Occipital lobe (tissue), 2 donors: ENCODE data around the gene SLC30A4. TPM values are rescaled to one million over a fixed set of nuclear protein-coding genes. Genes with fewer than 3 reads are reported as not detected.
"Not testable (repeated sequence)": the region's sequence is repeated elsewhere in the genome, so short reads cannot be mapped to it uniquely, and the experiment has no call there.

Experiments used
- DNase-seq: peaks from one replicate; lab custom pipeline; 2025; lab: John Stamatoyannopoulos, UW
- total RNA-seq: library from RNA; depleted of rRNA; stranded (reverse); fragments of >200 nt; gene quantifications from one replicate; pipeline ENCODE4 v1.2.3, GENCODE V29; 2014

The SLC30A4 gene
- total RNA-seq, 1 donor from 2014 or later, result 27.0 TPM

DNA sequence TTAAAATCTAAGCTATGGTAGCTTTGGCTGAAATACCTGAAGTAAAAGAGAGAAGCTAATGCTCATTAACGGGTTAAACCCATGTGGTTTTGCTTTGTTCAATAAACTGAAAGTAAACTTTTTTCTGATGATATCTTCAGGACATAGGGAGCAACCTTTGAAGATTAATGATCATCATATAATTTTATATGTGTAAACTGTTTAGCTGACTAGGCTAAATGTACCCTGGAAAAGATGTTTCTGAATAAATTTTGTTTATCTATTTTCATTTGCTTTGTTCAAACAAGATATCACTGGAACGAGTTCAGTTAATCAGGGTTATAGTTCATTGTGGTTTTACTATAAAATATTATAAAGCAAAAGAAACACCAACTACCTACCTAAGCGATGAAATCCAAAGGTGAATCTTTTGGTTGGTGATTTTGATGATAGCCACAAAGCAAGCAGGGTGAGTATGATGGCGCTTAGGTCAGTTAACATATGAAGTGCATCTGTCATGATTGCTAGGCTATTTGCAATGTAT is 11.7 kb downstream of the SLC30A4 start:
- DNase-seq, result no peak

DNA sequence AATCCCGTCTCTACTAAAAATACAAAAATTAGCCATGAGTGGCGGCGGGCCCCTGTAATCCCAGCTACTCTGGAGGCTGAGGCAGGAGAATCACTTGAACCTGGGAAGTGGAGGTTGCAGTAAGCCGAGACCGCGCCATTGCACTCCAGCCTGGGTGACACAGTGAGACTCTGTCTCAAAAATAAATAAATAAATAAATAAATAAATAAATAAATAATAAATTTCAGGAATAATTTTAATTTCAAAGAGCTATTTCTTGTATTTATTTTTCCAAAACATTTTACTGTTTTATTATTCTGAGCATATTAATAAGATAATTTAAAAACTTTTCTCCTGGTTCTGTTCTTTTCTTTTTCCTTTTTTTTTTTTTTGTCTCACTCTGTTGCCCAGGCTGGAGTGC is 15.4 kb downstream of the SLC30A4 start:
- not testable (repeated sequence) for DNase-seq

DNA sequence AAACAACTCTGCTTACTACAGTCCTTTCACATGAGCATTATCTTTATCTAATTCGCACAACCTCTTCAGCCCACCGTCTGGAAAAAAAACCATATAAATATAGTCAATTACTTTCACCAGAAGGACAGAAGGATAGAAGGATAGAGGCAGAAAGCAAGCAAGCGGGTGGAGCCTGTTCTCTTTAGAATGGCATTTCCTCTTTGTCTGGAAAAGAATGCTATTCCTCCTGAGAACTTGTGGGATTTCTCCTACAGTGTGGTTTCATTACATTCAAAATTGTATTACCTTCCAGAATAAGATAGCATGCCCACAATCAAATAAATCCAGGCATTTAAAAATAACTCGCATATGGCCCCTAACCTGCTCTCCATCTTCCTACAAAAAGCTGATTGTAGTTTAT is 23.1 kb downstream of the SLC30A4 start:
- DNase-seq, result no peak

DNA sequence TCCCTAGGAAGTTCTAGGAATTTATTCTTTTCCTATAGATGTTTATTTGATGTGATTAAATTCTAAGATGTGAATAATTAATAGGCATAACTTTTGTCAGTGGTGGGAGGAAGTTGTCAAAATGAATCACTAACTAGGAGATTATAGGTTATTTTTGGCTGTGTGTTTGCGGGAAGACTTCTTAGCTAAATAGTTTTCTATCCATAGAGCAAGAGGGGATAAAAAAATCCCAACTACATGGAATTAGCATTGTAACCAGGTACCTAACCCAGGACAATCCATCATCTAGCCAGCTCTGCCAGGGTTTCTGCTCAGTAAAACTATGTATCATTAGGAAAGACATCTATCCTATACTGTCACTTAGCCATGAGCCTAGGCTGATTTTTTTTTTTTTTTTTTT is 23.9 kb downstream of the SLC30A4 start:
- no peak for DNase-seq

DNA sequence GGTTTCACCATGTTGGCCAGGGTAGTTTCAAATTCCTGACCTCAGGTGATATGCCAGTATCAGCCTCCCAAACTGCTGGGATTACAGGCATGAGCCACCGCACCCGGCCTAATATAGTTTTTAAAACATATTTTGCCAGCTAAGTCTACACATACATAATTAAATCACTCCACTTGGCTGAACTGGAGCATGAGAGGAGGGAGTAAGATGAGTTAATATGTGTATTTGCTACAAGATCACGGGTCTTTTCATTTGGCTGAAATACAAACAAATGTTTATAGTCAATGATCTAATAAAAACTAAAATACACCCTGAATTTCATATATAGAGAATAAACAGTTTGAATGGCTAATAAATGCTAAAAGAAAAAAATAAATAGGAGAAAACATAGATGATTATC is 25.3 kb downstream of the SLC30A4 start:
- DNase-seq, result no peak

DNA sequence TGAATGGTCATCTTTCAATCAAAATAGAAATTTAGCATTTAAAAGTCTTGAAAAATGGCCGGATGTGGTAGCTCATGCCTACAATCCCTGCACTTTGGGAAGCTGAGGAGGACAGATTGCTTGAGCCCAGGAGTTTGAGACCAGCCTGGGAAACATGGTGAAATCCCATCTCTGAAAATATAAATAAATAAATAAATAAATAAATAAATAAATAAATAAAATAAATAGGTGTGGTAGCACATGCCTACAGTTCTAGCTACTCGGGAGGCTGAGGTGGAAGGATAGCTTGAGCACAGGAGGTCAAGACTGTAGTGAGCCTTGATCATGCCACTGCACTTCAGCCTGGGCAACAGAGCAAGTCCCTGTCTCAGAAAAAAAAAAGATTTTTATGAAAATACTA is 25.9 kb downstream of the SLC30A4 start:
- DNase-seq, result no peak

DNA sequence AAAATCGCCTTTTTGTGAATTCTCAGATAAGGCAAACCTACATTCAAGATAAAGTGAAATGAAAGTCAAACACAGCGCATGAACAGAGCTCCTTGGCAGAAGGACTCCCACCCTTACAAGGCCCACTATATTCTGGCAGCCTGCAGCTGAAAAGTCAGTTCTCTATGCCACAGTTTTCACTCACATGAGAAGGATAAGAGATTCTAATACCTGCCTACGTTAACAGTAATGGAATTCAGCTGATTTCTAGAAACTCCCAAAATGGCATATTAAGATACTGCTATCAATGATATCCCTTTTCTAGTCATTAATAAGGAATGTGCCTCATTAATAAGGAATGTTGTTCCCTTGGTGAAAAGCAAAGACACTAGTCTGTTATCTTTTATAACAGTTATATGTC is 27.0 kb downstream of the SLC30A4 start:
- no peak for DNase-seq

DNA sequence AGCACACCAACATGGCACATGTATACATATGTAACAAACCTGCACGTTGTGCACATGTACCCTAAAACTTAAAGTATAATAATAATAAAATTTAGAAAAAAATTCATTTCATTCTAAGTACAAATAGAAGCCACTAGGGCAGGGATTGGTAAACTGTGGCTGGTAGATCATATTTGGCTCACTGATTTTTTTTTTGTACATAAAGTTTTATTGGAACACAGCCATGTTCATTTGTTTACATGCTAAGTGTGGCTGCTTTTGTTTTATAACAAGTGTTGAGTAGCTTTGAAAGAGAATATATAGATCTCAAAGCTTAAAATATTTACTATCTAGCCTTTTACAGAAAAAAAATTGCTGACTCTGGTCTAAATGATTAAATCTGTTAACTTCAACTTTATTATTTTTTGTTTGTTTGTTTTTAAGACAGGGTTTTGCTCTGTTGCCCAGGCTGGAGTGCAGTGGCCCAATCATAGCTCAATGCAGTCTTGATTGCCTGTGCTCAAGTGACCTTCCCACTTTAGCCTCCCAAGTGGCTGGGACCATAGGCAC is 32.8 kb downstream of the SLC30A4 start:
- DNase-seq, result no peak

DNA sequence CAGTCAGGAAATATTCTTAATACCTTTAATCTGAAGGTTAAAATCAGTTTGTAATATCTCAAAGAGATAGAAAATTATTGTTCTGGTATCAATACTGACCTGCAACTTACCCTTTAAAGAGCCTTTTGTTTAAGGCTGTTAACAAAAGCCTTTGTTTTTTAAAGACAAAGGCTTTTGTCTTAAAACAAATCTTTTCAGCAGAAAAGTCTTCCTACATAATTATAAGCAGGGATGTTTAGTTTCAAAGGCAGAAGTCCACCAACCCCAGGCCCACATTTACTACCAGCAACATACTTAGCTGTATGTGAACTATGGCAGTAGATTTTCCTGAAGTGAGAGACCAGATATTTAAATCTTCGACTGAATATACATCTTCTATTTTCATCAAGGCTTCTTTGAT is 36.2 kb downstream of the SLC30A4 start:
- no peak for DNase-seq

DNA sequence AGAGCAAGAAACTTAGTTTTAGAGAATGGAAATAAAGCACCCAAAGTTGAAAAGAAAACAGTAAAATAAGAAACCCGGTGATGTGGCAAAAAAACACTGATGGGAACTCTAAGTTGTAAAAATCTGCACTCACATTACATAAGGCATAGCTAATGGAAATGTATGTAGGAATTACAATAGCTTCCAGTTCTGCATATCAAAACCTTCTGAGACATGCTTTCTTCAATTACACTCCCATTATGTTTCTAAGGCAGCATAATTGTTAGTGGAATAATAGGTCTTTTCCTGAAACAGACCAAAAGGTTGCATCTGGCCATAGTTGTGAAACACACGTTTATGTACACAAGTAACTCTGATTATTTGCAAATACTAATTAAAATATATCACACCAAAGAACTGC is 41.4 kb downstream of the SLC30A4 start:
- DNase-seq, result no peak

DNA sequence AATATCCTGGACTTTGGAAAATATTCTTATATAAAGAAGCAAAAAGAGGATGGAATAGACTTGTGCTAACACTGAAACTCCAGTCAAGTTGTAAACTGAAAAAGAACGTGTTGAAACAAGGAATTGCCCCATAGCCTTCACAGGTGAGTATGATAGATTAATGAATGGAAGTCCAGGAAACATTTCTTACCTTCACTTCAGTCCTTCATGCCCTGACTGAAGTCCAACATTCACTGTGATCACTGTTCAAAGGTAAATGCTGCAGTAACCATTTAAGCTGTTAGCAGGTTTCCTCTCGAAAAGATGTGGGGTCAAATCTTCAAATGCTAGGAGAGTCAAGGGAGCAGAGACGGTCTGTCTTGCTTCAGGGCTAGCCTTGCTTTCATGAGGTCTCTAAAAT is 46.1 kb downstream of the SLC30A4 start:
- DNase-seq, result no peak

DNA sequence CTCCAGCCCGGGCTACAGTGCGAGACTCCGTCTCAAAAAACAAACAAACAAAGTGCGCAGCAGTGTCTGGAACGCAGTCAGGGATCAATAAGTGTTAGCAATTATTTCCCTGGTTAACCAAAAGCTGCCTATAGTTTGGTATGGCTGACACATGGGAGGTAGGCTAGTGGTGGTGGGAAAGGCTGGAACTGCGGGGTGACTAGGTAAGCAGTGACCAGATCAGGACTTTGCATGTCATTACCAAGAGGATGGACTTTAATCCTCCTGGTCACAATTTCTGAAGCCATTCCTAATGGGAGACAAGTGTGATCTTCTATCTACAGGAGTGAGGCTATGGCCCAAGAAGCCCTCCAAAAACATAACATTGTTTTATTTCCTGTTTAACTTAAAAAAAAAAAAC is 47.8 kb downstream of the SLC30A4 start:
- no peak for DNase-seq

DNA sequence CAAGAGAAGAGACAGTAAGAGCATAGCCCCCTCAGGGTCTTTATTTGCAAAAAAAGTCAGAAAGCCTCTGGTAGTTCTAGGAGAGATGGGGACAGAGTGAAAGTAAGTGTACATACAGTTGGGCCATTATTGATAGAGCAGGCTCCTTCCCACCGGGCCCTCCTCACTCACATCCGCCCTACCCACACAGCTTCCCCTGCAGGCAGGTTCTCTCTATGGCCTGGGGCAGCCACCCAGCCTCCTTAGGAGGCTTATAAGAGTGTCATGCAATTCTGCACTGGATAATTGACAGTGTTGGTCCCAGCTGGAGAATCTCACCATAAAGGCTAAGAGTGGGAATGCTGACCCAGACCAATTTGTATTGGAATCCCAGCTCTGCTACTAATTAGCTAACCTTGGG is 49.5 kb downstream of the SLC30A4 start:
- DNase-seq, result no peak

DNA sequence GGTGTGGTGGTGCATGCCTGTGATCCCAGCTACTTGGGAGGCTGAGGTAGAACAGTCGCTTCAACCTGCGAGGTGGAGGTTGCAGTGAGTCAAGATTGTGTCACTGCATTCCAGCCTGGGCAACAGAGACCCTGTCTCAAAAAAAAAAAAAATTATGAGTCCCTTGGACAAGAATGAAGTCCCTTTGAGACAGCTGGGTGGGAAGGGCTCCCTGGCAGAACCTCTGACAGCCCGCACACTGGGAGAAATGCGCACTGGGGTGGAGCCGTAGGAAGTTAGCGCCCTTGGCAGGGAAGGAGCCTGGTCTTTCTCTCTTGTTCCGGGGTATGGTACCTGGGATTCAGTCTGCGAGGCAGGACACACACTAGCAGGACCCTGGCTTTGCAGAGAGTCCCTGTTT is 51.4 kb downstream of the SLC30A4 start:
- DNase-seq, result no peak

DNA sequence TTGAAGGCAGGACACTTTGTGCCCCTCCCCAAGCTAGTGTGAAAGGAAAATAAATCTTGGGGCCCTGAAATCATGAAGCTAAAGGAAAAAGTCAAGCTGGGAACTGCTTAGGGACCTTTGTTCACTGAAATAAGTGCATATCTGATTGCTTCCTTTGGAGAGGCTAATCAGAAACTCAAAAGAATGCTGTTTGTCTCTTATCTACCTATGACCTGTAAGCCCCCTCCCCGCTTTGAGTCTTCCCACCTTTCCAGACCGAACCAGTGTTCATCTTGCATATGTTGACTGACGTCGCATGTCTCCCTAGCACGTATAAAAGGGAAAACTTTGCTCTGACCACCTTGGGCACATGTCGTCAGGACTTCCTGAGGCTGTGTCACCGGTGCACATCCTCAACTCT is 53.1 kb downstream of the SLC30A4 start:
- DNase-seq, result no peak

DNA sequence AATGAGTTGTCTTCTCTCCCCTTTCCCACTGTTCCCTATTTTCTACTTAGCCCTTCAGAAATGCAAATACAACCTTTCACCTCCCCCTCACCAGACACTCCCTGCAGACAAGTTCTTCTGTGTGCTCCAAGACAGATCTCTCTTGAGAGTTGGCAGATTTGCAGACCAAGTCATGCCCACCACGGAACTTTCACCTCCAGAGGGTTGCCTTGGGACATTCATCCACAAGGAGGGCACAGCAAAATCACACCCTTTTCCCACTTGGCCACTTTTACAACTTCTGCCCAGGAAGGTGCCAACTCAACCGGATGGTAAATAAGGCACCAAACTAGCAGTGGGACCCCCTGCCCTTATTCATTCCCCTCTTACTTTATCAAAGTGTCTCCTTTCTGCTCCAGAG is 53.5 kb downstream of the SLC30A4 start:
- no peak for DNase-seq

DNA sequence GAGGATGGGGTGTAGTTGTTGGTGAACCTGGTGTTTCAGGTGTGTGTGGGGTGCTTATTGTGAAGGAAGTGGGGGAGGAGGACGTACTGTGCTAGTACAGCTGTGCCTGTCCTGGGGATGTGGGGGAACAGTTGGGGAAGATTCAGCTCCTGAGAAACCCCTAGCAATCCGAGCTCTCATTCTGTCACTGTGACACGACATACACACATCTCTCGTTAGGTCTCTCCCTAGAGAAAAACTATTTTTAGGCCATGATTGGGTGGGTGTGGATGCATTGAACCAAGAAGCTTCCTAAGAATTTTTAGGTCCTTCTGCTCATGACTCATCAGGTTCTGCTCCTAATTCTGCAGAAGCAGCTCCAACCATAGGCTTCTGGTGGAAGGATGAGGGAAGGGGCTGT is 54.3 kb downstream of the SLC30A4 start:
- DNase-seq, result no peak

DNA sequence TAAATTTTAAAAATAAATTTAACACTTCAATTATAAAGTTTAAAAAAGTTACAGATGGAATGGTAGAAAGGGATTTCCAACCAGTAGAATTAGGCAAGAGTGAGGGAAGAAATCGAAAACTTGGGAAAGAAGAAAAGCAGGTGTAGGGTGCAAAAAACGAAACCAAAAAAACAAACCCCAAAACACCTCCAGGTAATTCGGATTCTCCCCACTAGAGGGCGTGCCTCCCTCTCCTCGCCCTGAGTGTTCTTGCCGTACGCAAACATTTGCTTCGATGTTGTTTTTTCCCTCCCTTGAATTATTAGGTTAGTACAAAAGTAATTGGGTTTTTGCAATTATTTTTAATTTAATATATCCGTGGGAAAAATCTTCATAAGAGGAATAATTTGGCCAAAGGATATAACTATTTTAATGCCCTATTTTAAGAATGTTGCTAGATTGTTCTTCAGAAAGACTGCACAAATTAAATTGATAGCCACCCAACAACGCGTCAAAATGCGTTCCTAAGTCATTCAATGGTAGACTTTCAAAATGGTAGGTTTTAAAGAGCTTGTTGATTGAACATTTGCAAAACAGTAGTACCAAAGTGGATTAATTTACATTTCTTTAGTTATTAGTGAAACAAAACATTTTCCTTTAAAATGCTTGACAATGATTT is 63.7 kb downstream of the SLC30A4 start:
- DNase-seq, result peak; percentile 22

DNA sequence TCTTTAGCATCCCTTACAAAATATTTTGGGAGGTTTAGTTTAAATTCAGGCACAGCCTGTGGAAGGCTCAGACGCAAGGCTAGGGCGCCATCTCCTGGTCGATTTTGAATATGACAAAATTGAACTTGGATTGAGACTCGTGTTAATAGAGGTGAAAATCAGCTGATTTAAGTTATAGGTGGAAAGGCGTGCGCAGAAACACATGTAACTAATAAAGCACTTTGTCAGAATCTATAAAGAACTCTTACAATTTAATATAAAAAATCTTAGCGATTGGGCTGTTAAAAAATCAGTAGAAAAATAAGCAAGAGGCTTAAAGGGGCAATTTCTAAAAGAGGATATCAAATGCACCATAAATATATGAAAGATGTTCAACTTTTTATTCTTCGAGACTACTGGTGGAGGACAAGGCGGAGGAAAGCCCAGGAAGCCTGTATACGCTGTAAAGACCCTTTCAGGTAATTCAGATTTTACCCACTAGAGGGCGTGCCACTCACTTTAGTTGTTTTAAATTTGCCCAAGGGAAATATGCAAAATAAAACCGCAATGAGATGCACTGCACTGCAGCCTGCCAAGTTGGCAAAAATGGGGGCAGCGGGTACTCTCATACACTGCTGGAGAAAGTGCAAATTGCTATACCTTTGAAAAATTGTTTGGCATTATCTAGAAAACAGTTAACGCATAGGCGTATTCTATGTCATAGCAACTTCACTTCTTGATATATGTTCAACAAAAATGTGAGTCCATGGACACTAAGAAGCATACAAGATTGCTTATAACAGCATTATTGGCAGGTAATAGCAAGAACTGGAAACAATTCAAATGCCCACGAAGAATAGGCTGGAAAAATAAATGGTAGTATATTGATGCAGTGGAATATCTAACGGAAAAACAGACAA is 64.7 kb downstream of the SLC30A4 start:
- DNase-seq, result peak; percentile 32

DNA sequence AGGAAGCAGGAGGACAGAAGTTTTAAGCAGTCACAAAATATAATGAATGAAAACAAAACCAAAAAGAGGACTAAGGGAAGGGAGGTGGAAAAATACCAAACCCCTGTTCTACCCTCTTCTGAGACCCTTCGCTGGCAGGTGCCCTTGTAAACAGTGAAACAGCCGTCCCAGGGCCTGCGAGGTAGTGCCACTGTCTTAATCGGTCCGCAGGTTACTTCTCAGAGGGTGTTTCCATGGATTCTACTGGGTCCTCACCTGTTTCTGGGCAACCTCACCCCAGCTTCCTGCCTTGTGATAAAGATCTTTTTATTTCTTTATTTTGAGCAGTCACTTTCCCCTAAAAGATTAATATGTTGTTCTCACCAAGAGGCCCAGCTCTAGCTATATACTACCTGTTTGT is 65.3 kb downstream of the SLC30A4 start:
- no peak for DNase-seq

DNA sequence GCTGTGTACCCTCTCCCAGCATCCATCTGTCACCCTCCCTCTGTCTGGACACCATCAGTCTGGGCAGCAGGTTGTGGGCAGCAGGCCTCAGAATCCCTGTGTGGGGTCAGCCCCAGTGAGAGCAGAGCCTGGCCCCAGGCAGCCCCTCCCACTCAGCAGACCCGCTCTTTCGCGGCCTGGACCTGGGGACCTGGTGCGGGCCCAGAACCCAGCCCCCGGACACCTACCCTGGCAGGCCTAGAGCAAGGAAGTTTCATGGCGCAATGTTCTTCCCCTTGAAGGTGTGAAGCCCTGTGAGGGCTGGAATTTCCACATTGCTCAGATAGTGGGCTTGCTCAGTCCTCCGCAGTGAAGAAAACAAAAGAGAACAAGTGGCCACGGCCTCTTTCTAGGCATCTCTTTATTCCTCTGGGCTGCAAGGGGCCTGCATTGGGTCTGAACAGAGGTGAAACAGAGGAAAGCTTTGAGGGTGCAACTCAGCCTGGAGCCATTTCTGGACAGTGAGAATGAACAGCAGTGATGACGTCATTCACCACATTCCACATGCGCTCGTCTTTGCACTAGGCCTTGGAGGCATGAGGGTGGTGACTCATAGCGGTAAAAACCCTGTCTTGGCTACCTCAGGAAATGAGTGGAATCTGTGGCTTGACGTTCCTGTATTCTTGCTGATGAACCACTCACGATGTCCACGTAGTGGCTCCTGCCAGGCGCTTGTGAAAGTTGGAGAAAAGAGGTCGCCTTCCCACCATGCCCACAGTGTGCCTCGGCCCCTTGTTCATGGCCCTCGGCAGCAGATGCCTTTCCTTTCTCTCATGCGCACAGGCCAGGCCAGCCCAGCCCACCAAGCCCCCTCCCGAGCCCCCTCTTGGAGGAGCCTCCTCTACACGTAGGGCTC is 66.1 kb downstream of the SLC30A4 start:
- DNase-seq, result no peak

DNA sequence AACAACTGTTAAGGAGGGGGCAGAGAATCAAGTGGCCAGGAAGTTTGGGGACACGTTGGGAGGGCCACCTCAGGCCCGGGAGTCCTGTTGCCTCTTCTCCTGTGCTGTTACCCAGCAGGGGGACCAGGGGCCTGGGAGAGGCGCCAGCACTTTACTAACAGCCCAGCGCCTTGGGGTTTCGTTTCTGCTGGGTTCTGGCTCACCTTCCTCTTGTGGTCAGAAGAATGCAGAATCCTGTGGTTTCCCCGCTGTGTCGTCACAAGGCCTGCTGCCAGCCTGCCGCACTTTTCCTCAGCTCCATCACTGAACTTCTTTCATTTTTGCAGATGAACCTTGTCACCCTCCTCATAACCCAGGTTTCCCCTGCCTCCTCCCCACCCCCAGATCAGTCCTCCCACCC is 67.7 kb downstream of the SLC30A4 start:
- no peak for DNase-seq
